Ammon's horn (tissue), 1 donor: Measurements from ENCODE around the gene SPCS2.
"Not testable (repeated sequence)": the region's sequence is repeated elsewhere in the genome, so short reads cannot be mapped to it uniquely, and the experiment has no call there.

ENCODE experiments used
- DNase-seq: peaks from one replicate; pipeline ENCODE4 v3.0.0-alpha.2; 2016; ENCODE audit warnings: low spot score

SPCS2 gene

DNA sequence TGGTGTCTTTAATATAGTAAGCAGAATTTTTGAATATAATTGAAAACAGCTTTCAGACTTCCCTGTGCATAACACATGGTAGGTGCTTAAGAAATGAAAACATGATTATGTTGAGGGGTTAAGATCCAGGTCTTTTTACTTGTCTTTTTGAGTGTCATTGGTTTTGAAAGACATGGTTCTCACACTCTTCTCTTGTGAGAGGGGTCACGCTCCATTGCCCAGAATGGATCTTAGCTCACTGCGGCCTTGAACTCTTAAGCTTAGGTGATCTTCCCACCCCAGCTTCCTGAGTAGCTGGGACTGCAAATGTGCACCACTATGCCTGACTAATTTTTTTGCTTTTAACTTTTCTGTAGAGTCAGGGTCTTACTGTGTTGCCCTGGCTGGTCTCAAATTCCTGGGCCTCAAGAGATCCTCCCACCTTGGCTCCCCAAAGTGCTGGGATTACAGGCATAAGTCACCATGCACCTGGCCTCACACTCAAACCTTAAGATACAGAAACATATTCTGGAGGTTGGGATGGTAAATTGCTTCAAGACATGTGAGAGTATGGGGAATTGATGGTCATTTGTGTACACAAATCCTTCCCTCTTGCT, 1.4 kb downstream of the SPCS2 start:
- DNase-seq, result no peak

DNA sequence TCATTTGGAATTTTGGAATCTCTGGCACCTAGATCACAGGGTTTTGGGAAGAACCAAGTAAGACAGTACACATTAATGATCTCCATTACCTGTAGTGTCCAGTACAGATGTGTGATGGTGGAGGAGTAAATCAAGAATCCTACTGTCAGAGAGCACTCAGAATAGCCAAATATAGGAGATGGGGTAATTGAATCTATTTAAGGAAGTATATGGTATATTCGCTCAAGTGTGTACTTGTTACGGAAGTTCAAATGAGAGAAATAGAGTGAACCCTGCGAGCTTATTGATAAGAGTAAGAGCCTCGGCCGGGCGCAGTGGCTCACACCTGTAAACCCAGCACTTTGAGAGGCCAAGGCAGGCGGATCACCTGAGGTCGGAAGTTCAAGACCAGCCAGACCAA, 2.2 kb downstream of the SPCS2 start:
- no peak for DNase-seq

DNA sequence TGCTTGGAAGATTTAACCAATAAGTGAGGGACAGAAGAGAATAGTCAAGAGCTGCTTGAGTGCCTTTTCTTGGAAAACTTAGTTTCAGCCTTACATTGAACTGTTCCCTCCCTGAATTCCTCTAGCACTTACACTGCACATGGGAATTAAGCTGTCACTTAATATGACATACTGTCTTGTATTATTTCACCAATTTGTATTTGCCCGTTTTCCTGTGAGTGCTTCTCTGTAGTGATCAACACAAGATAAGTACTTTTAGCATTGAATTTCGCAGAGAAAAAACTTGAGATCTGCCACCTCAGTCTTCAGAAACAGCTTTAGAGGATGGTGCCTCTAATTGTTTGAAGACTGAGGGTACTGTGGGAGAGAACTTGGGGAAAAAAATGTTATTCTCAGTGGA, 3.7 kb downstream of the SPCS2 start:
- no peak for DNase-seq

DNA sequence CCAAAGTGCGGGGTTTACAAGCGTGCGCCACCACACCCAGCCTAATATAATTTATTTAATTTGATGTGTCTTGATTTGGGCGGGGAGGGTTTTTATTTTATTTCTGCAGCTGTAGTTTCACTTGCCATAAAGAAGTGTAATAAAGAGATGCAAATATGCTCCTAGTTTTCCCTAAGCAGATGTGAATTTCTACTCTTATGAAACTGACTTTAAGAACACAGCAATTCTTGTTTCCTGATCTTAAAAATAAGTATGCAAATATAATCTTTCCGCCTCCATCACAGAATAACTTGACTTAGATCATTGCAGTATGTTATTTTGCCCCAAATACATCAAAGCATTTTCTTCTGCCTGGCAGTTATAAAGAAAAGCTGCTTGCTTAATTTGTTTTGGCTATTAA, 4.4 kb downstream of the SPCS2 start:
- no peak for DNase-seq

GRCh38 chr11:74954199-74954598, 5.1 kb downstream of the SPCS2 start:
- no peak for DNase-seq

DNA sequence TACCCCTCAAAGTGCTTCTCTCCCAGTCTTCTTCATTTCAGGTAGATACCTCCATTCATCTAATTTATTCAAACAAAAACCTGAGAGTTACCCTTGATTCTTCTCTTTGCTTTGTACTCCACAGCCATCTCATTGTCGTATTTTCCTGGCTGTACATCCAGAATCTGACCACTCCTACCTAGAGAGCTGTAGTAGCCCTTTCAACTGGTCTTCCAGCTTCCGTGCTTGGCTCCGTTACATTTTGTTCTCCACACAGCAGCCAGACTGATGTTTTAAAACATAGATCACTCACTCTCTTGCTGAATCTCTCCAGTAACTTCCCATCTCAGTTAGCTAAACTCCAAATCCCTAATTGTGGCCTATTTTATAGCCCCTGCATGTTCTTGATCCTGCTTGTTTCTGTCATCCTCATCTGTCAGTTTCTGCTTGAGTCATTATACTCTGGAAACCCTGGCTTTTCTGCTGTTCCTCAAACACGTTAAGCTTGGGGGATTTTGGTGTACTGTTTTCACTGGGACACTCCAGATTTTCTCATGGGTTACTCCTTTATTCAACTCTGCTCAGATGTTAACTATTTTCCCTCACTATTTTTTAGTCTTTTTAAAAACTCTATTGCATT, 7.4 kb downstream of the SPCS2 start:
- DNase-seq, result no peak

GRCh38 chr11:74957937-74958629, 9.0 kb downstream of the SPCS2 start:
- no peak for DNase-seq

DNA sequence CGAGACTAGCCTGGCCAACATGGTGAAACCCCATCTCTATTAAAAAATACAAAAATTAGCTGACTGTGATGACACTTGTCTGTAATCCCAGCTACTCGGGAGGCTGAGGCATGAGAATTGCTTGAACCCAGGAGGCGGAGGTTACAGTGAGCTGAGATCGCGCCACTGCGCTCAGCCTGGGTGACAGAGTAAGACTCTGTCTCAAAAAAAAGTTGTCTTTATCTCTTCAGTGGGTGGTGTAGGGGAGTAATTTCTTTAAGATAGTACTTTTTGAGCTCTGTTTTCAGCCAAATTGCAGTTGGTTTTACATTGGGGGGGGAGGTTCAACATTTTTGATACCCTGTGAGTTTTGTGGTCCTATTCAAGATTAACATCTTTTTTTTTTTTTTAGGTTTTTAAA, 11.1 kb downstream of the SPCS2 start:
- not testable (repeated sequence) for DNase-seq

- DNase-seq, result no peak
These were observed 17.6 kb downstream of the SPCS2 start for GRCh38 chr11:74966651-74967050.

DNA sequence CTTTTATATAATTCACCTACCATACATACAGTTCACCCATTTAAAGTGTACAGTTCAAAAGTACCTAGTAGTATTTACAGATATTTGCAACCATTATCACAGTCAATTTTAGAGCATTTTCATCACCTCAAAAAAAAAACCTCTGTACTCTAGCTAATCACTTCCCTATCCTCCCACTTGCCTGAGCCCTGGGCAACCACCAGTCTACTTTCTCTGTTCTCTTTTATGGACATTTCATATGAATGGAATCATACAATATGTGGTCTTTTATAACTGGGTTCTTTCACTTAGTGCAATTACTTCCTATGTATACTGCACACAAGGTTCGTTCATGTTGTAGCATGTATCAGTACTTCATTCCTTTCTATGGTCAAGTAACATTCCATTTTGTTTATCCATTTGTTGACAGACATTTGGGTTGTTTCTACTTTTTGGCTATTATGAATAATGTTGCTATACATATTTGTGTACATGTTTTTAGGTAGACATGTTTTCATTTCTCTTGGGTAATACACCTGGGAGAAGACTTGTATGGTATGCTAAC, 21.9 kb downstream of the SPCS2 start:
- no peak for DNase-seq

GRCh38 chr11:74971424-74971823, 22.4 kb downstream of the SPCS2 start:
- peak; percentile 64 for DNase-seq

GRCh38 chr11:74978041-74978440, 29.0 kb downstream of the SPCS2 start:
- no peak for DNase-seq

DNA sequence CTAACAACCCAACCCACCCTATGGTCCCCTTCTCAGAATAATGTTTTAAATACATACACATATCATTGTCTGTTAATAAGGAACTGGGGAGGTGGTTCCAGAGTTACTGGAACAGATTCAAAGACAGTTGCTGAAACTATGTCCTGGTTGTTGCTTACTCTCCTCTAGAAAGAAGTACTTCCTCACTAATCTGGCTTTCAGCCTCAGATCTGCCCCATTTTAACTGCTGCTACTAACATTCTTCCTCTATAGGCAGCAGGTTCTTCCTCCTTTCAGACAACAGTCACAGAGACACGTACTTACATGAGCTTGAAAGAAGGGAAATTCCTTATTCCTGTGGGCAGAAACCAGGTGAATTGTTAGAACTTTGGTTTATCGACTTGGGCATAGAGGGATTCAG, 31.6 kb downstream of the SPCS2 start:
- DNase-seq, result no peak

DNA sequence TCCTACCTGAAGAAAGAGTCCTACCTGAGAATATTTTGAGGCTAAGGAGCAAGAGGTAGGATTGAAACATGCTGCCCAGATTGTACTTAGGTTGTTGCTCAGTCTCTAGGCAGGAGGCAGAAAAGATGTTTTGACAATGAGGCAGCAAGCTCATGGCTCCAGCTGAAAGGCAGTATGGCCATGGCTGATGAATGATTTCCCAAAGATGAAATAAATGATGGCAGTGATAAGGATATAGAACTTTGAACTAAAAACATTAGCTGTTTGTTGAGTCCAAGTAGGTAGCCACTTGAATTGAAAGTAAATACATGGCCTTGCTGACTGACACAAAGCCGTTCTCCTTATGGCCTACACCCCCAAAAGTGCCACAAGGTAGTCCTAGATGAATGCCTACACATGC, 32.8 kb downstream of the SPCS2 start:
- no peak for DNase-seq

DNA sequence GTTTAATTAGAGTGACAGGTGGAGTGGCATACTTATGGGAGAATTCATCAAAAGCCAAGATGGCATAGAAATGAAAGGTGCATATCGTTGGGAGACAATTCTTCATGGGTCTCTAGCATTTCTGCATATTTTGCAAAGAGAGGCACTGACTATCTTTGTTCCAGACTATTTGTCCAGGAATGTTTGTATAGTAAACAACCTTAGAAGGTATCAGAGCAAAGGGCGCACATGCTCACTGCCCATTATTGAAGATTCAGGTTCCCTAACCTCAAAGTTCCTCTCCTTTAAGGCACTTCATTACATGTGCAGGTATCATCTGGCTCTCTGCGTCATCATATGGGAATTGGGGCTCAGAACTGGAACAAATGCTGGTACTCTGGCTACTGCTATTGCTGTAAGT, 35.0 kb downstream of the SPCS2 start:
- no peak for DNase-seq

- DNase-seq, result no peak
These were observed 35.7 kb downstream of the SPCS2 start for GRCh38 chr11:74984730-74985129.

GRCh38 chr11:74988541-74989259, 39.6 kb downstream of the SPCS2 start, which contains the start of gene NEU3:
Gene NEU3 (plus strand): TSS chr11:74988933. CDS start chr11:74989061, 128 bp downstream.
- peak; percentile 83 for DNase-seq

DNA sequence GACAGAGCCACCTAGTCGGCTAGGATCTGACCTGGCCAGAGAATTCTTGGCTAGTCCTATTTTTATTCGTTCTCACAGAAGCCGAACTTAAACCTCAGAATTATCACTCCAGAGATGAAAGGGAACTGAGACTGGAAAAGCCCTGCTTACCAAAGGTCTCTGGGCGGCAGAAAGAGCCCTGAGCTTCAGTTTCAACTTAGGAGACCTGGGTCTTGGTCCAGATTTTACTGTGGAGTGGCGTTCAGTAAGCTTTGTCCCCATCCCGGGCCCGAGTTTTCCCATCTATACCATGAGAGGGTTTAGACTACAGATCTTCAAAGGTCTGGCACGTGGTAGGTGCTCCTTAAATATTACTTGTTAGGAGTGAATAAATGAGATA, 40.2 kb downstream of the SPCS2 start:
- DNase-seq, result no peak

GRCh38 chr11:74990150-74990549, 41.1 kb downstream of the SPCS2 start:
- not testable (repeated sequence) for DNase-seq

- no peak for DNase-seq
These were observed 41.9 kb downstream of the SPCS2 start for GRCh38 chr11:74990941-74991340.

- no peak for DNase-seq
These were observed 43.8 kb downstream of the SPCS2 start for GRCh38 chr11:74992852-74993251.

DNA sequence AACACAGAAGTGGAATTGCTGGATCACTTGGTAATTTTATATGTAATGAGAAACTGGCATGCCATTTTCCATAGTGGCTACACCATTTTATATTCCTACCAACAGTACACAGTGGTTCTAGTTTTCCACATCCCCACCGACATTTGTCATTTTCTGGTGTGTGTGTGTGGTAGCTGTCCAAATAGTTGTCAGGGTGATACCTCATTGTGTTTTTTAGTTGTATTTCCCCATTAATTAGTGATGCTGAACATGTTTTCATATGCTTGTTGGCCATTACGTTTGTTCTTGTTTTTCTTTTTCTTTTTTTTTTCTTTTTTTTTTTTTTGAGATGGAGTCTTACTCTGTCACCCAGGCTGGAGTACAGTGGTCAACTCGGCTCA, 51.9 kb downstream of the SPCS2 start:
- DNase-seq, result no peak

- no peak for DNase-seq
These were observed 52.6 kb downstream of the SPCS2 start for GRCh38 chr11:75001686-75002085.
